ENCODE data around the gene MSI2.

MSI2 gene

DNA sequence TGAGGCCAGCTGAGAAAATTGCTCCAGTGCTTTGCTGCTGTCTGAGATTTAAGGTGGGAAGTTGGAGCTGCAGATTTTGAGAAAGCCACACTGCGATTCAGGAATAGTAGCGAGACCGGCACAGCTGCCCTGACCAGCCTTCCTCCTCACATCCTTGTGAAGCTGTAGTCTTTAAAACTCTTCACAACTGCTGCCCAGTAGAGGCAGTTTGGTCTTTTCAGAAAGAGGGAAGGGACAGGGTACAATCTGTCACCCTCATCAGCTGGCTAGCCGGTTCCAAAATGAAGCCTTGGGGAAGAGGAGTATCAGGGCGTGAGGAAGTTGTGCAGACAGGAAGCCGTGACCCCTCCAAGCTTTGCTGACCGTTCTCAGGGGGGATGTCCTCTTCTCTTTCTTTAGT lies 195.3 kb downstream of the MSI2 start:
- in situ Hi-C loops (cut with MboI; ENCODE audit: low sequenced_read_pairs) = no loop called here

DNA sequence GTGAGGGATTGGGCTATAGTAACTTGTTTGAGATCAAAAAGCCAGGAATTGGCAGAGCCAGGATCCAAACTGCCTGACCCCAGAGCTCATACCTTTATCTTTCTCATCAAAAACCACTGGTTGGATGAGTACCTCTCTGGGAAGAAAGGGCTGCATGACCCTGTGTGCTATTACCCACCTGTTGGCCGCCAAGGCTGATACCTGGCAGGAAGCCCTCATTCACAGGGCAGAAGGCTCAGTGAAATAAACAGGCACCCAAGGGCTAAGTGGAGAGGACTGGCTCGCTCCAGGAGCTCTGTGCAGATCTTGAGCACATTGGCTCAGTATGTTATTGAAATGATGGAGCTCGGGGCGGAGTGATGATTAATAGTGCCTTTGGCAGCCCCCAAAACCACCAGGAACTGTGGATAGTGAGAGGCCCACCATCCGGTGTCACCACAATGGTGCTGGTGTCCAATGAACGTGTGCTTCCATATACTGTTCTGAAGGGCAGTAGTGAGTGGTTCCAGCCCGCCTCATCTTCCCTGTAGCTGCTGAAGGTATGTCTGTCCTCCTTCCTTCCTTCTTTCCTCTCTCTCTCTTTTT lies 197.6 kb downstream of the MSI2 start:
- in situ Hi-C loops (cut with MboI; ENCODE audit: low sequenced_read_pairs) = no loop called here

DNA sequence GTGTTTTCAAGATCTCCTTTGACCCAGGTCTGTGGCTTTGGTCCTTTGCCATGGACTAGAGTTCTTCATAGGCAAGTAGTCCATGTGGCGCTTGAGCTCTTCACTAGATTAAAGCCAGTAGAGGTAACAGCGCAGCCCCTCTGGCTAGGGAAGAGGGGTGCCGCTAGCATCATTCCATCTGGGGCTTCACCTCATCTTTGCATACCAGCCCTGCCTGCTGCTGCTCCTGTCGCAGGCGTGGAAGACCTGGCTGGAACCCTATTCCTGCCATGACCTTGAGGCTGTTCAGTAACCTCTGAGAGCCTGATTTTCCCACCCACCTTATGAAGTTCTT lies 198.4 kb downstream of the MSI2 start:
- in situ Hi-C loops (cut with MboI; ENCODE audit: low sequenced_read_pairs) = no loop called here

DNA sequence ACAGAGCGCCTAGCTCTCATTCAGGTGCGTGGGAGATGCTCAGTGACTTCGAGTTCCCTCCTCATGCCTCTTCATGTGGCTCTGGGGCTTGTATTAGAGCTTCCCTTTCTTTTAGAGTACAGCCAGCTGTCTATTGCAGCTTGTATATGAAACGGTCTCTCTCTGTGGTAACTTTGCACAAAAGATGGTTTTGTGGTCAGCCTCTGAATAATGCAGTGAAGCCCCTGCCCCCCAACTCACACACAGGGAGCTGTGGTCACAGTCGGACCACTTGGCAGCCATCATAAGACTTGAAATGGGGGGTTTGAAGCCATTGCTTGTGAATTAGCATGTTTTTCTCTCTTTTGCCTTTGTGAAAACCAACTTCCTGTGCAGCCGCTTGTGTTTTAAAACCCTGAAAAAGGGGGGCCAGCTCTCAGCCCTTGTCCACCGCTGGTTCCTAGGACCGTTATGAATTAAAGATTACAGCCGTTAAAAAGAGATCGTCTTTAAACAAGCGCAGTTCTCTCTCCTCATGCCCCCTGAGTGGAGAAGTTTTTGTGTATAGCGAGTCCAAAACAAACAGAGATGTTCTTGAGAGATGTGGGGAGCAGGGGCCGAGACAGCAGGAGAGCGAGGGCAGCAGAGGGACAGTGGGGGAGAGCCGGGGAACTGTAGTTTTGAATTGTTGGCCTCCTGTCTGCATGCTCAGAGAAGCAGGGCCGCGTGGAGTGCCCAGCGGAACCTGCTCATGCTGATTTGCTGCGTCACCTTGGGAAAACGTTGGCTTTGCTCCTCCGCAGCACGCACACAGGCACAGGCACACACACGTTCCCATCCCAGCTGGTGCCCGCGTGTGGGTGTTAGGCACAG lies 199.0 kb downstream of the MSI2 start:
- in situ Hi-C loops (cut with MboI; ENCODE audit: low sequenced_read_pairs) = no loop called here

DNA sequence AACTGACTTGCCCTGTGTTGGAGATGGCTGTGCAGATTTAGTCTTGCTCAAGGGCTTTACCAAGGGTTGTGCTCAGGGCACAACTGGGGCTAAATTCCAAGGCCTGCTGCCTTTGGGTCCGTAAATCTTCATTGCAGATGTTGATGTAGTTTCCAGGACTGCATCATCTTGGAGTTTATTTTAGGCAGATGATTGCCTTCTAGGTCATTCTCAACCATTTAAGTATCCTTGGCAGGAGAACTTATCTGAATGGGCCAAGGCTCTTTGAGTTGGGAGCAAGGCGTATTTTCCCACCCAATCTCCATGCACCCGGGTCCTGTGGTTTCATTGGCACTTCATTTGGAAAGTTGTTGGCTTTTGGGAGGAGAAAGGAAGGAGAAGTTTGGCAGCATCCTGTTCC lies 200.3 kb downstream of the MSI2 start:
- in situ Hi-C loops (cut with MboI; ENCODE audit: low sequenced_read_pairs) = no loop called here

DNA sequence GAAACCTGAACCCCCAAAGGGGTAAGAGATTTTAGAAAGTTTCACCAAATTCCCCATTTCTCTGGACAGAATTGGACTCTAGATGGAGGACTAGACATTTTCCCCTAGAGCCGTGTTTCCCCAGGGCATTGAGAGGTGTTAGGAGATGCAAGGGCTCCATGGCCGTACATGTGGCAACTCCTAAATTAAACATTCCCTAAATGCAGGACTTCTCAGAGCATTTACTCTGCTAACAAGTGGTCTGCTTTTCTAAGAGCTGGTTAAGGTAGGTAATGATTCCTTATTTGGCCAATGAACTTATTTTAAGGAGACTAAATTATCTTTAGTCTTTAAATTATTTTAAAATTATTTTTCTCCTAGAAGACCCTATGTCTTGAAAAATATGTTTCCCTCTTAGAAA lies 200.9 kb downstream of the MSI2 start:
- in situ Hi-C loops (cut with MboI; ENCODE audit: low sequenced_read_pairs) = no loop called here

DNA sequence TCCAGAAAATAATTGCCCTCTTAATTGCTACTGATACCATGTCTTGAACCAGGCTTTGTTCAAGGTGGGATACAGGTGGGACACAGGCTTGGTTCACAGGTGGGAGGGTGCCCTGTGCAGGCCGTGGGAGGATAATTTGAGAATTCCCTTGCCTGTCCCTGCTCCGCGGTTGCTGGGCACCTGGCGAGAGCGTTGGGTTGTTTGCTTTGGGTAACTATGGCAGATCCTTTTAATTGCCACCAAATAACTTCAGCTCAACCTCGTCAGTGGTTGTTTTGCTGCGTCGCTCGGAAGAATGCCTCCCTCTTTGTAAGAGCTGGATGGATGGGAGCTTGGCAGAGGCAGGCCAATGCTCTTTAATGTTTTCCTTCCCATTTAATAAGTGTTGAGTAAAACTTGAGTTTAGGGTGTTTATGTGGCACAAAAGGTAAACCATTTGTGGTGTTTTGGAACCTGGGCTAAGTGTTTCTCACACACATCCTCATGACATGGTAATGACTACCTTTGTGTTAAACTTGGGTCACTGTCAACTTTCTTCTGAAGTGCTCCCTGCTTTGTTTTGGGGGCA lies 202.5 kb downstream of the MSI2 start:
- in situ Hi-C loops (cut with MboI; ENCODE audit: low sequenced_read_pairs) = no loop called here

DNA sequence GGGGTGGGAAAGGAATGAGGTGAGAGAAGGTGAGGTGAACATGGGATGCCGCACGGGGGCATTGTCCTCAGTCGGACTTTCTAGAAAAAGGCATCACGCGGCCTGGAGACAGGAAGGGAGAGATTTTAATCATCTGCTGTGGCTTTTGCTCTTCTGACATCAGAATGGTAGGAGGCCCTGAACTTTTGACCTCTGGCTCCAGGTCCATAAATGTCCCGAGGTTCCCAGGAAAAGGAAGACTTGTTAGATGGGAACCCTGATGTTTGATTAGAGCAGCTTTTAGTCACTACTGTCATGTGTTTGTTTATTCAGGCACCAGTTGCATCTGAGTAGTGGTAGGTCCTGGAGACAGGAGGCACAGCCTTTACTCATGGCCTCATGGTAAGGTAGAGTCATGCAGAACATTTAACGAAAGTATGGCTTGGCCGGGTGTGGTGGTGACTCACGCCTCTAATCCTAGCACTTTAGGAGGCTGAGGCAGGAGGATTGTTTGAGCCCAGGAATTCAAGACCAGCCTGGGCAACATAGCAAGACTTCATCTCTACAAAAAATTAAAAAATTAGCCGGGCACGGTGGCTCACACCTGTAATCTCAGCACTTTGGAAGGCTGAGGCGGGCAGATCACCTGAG lies 203.1 kb downstream of the MSI2 start:
- in situ Hi-C loops (cut with MboI; ENCODE audit: low sequenced_read_pairs) = no loop called here

DNA sequence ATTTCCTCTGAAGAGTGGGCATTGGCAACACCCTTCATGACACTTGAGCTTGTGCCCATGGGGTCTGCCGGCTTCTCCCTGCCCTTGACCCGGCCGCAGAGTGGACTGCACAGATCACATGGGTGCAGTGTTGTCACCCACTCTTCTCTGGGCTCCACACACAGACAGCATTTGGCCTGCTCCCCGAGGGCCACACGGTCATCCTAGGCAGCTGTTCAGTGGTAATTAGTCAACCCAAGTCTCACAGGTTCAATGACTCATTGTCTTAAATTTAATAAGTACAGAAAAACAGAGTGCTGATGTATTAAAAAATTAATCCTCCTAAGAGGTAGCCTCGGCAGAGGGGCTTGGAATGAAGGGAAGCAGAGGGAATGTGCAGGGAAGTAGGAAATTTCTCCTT lies 204.8 kb downstream of the MSI2 start:
- in situ Hi-C loops (cut with MboI; ENCODE audit: low sequenced_read_pairs) = no loop called here

DNA sequence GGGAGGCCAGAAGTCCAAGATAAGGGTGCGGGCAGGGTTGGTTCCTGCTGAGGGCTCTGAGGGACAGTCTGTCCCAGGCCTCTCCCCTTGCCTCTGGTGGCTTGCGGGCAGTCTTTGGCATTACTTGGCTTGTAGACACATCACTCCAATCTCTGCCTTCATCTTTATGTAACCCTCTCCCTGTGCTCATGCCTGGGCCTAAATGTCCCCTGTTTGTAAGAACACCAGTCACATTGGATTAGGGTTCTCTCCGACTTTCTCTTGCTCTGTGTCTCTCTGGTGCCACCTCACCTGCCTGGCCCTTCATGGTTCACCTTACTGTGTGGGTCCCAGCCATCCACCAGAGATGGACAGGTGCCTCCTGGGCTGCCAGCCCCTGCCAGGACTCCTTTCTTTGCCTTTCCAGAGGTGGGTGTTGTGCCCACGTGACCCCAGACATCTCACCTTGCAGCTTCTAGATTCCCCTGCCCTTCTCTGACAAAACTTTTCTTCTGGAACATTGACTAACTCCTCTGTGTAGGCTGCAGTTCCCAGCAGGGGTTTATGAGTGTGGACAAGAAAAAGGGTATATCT lies 205.8 kb downstream of the MSI2 start:
- in situ Hi-C loops (cut with MboI; ENCODE audit: low sequenced_read_pairs) = no loop called here

DNA sequence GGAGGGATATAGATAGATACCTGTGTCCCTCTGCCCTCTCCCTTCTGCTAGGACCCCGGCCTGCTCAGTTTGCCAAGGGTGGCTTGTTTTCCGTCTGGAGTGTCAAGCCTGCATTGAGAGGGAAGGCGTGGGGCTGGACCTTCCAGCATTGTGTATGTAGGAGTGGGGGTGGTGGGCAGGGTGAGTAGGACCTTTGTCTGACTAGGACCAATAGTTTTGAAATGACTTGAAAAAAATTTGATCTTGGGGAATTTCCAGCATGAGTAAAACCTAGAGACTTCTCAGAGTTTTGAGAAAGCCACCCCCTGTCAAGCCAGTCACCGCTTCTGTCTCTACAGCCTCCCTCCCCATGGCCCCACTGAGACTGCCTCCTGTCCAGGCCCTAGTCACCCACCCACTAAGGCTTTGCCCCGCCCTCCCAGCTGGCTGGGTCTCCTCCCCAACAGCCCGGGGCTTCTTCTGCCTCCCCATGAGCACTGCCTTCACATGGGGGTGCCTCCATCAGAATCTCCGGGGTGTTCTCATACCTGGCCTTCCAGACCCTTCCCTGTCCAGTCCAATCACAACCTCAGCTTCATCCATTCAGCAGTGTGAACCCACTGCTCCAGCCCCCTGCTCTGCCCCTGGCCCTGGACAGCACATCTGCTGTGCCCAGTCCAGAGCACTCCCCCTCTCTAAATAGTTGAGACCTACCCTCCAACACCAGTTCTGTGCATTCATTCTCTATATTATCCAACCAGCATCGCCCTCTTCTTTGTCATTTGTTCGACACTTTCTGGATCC lies 207.0 kb downstream of the MSI2 start:
- in situ Hi-C loops (cut with MboI; ENCODE audit: low sequenced_read_pairs) = no loop called here

DNA sequence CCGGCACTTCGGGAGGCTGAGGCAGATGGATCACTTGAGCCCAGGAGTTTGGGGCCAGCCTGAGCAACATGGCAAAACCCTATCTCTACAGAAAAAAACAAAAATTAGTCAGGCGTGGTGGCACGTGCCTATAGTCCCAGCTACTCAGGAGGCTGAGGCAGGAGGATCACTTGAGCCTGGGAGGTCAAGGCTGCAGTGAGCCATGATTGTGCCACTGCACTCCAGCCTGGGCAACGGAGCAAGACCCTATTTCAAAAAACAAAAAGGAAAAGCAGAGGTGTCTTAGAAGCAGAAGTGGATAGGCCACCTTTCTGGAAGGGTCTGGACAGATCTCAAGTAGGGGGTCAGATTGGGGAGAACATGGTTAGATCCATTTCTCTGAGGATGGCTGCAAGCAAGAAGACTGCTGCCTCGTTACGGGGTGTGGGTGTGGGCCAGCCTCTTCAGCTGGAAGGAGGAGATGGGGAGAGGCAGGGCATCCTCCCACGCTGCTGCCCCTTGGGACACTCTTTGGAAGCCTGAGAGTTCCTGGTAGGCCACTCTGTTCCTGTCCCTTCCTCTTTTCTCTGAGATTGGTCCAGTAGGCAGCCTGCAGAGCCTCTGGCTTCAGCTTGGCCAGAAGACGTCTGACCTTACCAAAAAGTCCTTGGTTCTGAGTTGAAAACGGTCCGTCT lies 208.0 kb downstream of the MSI2 start:
- in situ Hi-C loops (cut with MboI; ENCODE audit: low sequenced_read_pairs) = no loop called here

DNA sequence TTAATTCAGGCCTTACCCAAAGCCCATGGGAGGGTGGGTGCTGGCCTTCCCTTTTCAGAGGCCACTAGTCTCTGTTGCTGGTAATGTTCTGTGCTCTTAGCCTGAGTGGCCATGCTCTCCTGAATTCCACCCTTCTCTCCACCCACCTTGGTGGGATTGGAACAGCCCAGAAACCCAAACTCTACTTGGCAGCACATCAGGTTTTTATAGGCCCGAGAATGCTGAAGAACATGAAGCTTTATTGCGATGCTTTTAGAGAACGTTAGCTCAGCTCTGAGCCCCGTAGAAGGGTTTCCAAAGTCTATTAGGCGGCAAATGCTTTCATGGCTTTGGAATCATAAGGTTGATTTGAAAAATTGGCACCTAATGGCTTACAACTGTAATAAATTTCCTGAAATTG lies 209.3 kb downstream of the MSI2 start:
- in situ Hi-C loops (cut with MboI; ENCODE audit: low sequenced_read_pairs) = no loop called here

DNA sequence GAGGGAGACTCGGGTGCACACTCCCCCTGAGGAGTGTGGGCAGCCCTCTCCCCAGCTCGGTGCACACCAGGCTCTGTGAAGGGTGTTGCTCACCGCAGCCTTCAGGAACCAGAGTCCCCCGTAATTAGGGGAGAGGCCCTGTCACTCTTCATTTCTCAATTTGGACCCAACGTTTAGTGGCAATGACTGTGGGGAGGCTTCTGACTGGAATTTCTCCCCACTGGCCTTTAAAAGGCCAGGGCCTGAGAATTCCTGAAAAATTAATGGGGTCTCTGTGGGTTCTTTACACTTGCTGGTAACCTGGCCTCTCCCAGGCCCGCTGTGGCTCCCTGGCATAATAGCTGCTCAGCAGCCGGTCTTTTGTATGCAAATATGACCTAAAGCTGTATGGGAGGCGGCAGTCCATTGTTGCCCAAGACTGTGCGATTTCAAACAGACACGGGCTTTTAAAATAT lies 209.7 kb downstream of the MSI2 start:
- in situ Hi-C loops (cut with MboI; ENCODE audit: low sequenced_read_pairs) = no loop called here

DNA sequence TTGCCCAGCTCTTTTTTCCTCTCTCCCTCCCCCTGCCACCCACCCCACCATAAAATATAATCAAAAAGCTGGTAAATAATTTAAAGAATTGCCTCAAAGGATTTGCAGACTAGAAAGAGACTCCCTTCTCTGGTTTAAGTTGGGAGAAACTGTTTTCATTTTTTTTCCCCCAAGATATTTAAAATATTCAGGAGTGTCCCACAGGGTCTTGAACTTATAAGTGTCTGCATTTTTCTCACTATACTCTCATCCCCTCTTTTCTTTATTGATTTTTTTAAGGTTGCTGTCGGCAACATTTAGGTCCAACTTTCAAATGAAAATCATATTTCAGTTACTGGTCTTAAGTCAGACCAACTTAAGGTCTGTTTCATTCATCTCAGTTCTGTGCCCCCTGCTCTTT lies 210.2 kb downstream of the MSI2 start:
- in situ Hi-C loops (cut with MboI; ENCODE audit: low sequenced_read_pairs) = no loop called here

DNA sequence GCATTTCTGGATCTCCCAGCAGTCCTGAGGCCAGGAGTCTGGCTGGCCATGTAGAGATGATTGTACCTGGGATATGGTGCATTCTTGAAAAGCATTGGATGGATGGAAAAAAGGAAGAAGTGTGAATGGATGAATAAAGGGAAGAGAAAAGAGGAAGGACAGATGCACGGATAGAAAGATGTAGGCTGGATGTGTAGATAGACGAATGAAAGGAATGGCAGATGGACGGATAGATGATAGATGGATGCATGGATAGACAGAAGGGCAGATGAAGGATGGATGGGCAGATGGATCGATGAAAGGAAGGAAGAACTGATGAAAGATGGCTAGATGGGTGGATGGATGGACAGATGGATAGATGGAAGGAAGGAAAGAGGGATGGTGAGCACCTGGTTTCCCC lies 210.9 kb downstream of the MSI2 start:
- in situ Hi-C loops (cut with MboI; ENCODE audit: low sequenced_read_pairs) = no loop called here

DNA sequence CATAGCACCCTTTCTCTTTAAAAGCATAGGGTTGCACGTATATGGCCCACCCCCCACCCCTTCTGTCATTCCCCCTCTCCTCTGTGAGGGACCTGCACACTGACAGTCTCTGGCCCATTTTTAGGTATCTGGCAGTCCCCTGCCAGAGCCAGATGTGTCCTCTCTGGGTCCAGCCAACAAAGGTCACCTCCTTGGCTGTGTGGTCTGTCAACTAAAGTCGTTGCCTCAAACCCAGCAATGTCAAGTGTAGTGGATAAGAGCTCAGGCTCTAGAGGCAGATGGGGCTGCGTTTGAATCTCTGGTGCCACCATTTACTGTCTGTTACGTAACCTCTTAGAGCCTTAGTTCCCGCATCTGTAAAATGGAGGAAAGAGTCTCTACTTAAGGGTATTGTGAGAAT lies 211.5 kb downstream of the MSI2 start:
- in situ Hi-C loops (cut with MboI; ENCODE audit: low sequenced_read_pairs) = no loop called here

DNA sequence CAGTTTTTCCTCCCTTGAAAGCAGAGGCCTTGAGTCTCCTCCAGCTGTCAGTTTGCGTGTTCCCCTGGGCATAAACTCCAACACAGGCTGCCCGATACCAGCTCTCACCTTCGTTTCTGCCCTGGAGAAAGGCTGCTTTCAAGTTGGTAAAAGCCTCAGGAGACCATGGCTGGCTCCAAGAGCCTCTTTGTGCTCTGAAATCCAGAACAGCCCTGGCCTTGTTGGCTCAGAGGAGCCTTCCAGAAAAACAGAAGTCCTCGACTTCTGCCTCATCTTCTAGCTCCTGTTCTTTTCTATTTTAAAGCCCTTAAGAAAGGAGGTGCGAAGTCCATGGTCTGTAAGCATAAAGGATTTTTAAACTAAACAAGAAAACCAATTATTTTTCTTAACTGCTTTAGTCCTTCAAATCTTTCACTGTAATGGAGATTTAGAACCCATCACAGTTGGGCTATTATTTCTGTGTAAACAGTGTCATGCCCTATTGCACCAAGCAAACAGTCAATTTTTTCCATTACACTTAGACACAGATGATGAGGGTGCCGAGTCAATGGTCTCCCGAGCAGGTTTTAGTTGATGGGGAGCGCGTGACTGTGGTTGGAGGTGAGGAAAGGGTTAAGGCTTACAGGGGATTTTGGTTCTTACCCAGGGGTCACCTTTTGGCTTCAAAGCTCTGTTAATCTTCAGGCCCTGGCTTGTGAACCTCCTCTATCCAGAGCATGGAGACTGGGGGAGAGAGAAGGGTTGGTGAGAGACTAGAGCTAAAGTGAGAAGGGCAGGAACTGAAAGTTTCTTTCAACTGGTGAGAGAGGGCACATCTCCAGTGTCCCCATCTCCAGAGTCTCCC lies 212.8 kb downstream of the MSI2 start:
- in situ Hi-C loops (cut with MboI; ENCODE audit: low sequenced_read_pairs) = no loop called here

DNA sequence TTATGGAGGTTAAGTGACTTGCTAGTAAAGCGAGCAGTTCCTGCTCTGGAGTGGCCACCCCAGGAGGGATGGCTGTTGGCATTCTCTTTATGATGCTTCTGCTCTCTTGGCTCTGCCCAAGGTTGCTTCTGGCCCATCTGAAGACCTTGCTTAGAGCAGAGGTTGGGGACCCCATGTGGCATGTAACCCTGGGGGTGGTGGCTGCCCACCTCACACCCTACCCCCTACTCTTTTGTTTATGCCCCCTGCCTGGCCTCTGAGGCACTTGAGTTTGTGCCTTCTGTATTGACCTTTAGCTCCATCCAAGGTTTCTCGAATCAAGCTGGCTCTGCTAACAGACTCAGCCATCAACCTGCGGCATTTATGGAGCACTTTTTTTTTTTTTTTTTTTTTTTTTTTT lies 214.6 kb downstream of the MSI2 start:
- in situ Hi-C loops (cut with MboI; ENCODE audit: low sequenced_read_pairs) = no loop called here
